ENCODE data around the gene MYO7B.

Gene MYO7B

GRCh38 chr2:127624756-127625571 is 89.5 kb downstream of the MYO7B start:
- DNase-seq (ENCODE audit: low read depth in 2 of 2), result no peak

GRCh38 chr2:127625572-127625951 is 90.1 kb downstream of the MYO7B start:
- DNase-seq (ENCODE audit: low read depth in 2 of 2), result no peak

- no peak for DNase-seq (ENCODE audit: low read depth in 2 of 2)
Measured at GRCh38 chr2:127626175-127626574, 90.7 kb downstream of the MYO7B start.

- no peak for DNase-seq (ENCODE audit: low read depth in 2 of 2)
Measured at GRCh38 chr2:127626917-127627739, 91.6 kb downstream of the MYO7B start.

- DNase-seq (ENCODE audit: low read depth in 2 of 2), result no peak
Measured at GRCh38 chr2:127627740-127628571, 92.5 kb downstream of the MYO7B start.

- no peak for DNase-seq (ENCODE audit: low read depth in 2 of 2)
Measured at GRCh38 chr2:127628767-127629614, 93.5 kb downstream of the MYO7B start.

- no peak for DNase-seq (ENCODE audit: low read depth in 2 of 2)
Measured at GRCh38 chr2:127629637-127630036, 94.2 kb downstream of the MYO7B start.

- DNase-seq (ENCODE audit: low read depth in 2 of 2), result no peak
Measured at GRCh38 chr2:127630096-127630863, 94.8 kb downstream of the MYO7B start.

- DNase-seq (ENCODE audit: low read depth in 2 of 2), result no peak
Measured at GRCh38 chr2:127630864-127631540, 95.5 kb downstream of the MYO7B start.

- DNase-seq (ENCODE audit: low read depth in 2 of 2), result no peak
Measured at GRCh38 chr2:127631541-127631996, 96.1 kb downstream of the MYO7B start.

GRCh38 chr2:127631997-127632581 is 96.6 kb downstream of the MYO7B start:
- DNase-seq (ENCODE audit: low read depth in 2 of 2), result no peak

GRCh38 chr2:127632592-127633489 is 97.4 kb downstream of the MYO7B start:
- no peak for DNase-seq (ENCODE audit: low read depth in 2 of 2)

GRCh38 chr2:127633556-127634065 is 98.1 kb downstream of the MYO7B start:
- no peak for DNase-seq (ENCODE audit: low read depth in 2 of 2)

GRCh38 chr2:127634066-127634617 is 98.7 kb downstream of the MYO7B start:
- DNase-seq (ENCODE audit: low read depth in 2 of 2), result no peak

GRCh38 chr2:127634626-127635379 is 99.3 kb downstream of the MYO7B start:
- no peak for DNase-seq (ENCODE audit: low read depth in 2 of 2)

GRCh38 chr2:127635380-127636237 is 100.1 kb downstream of the MYO7B start:
- no peak for DNase-seq (ENCODE audit: low read depth in 2 of 2)

Measured in activated CD8-positive, alpha-beta memory T cell treated with anti-CD3 and anti-CD28 coated beads for 4 hours (primary cell).